HEK293T (cell line): ENCODE results near the gene RGL3.

ENCODE experiments used
- CTBP1 ChIP-seq: fragments of 450-650 bp; IDR thresholded peaks from 2 replicates; pipeline ENCODE4 v1.6.1; 2016; ENCODE audit warnings: borderline replicate concordance
- FOXA1 ChIP-seq: fragments of 450-650 bp; IDR thresholded peaks from 2 replicates; pipeline ENCODE4 v1.6.1; 2016; ENCODE audit warnings: mild to moderate bottlenecking
- SP1 ChIP-seq: fragments of 450-650 bp; IDR thresholded peaks from 2 replicates; pipeline ENCODE4 v1.6.1; 2017

GRCh38 chr19:11450570-11451326 lies 31.6 kb upstream of the RGL3 start:
- TF ChIP-seq SP1, result no peak
- TF ChIP-seq FOXA1, result no peak
- TF ChIP-seq CTBP1, result no peak
